ENCODE measurements around the gene NCKAP5L.

DNA sequence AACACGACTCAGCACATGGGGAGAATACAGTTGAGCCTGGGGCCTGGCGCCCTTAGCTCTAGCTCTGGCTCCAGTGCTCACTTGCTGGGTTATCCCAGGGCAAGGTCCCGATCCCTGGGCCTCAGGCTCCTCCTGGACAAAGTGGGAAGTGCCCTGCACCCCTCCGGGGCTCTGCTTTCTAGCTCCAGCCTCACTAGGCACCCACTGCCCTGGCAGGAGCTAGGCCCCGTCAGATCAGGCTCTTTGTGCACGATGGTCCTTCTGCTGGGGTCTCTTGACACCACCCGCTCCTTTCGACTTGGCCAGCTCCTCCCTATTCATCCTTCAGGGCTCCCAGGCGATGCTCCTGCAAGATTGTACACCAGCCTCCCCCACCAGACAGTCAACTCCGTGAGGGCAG is 23.4 kb downstream of the NCKAP5L start:
- TF ChIP-seq, protein P1, sequence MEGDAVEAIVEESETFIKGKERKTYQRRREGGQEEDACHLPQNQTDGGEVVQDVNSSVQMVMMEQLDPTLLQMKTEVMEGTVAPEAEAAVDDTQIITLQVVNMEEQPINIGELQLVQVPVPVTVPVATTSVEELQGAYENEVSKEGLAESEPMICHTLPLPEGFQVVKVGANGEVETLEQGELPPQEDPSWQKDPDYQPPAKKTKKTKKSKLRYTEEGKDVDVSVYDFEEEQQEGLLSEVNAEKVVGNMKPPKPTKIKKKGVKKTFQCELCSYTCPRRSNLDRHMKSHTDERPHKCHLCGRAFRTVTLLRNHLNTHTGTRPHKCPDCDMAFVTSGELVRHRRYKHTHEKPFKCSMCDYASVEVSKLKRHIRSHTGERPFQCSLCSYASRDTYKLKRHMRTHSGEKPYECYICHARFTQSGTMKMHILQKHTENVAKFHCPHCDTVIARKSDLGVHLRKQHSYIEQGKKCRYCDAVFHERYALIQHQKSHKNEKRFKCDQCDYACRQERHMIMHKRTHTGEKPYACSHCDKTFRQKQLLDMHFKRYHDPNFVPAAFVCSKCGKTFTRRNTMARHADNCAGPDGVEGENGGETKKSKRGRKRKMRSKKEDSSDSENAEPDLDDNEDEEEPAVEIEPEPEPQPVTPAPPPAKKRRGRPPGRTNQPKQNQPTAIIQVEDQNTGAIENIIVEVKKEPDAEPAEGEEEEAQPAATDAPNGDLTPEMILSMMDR (IDR thresholded peaks at IDR 0.05; ENCODE audit: insufficient read depth, low read length, poor library complexity, severe bottlenecking), result no peak
- no peak for TF ChIP-seq EZH2phosphoT487 (conservative IDR thresholded peaks at IDR 0.05; ENCODE audit: low read length)

Measured in SU-DHL-6 (cell line).